Kidney (tissue), 14 donors: Measurements from ENCODE around the gene TBC1D10A. TPM values are rescaled to one million over a fixed set of nuclear protein-coding genes. Genes with fewer than 3 reads are reported as not detected.
A peak's percentile ranks its signal among the peaks of the same experiment; 100 is the strongest.

Source experiments
- DNase-seq, 5 donors: peaks; one replicate each; pipeline ENCODE4 v3.0.0-alpha.2; 2013 to 2020
- FAIRE-seq: peaks from 2 replicates; lab custom pipeline; 2012; peaks lifted over from hg19 to GRCh38; lab: Jason Lieb, UNC
- H3K27ac ChIP-seq, 2 donors: one replicate each; pipeline ENCODE4 v1.7.0; 2013; ENCODE audit warnings: low read depth in 2 of 2, low read length in 2 of 2, inconsistent platforms in 1 of 2
- H3K27me3 ChIP-seq: one replicate; pipeline ENCODE4 v1.7.1; 2013; ENCODE audit warnings: low read length, inconsistent platforms; ENCODE audit not compliant: control insufficient read depth, insufficient read depth
- H3K36me3 ChIP-seq, 3 donors: one replicate each; pipeline versions ENCODE4 v1.7.0 to v1.7.1; 2013; ENCODE audit warnings: low read length in 3 of 3, control low read depth in 1 of 3, inconsistent platforms in 1 of 3; ENCODE audit not compliant: insufficient read depth in 3 of 3, control insufficient read depth in 2 of 3
- H3K4me1 ChIP-seq, 3 donors: one replicate each; pipeline versions ENCODE4 v1.7.0 to v1.7.1; 2013; ENCODE audit warnings: low read length in 3 of 3, inconsistent platforms in 1 of 3, low read depth in 1 of 3; ENCODE audit not compliant: control insufficient read depth in 2 of 3, insufficient read depth in 2 of 3
- H3K4me3 ChIP-seq, 3 donors: one replicate each; pipeline versions ENCODE4 v1.7.0 to v1.8.1; 2013; ENCODE audit warnings: low read length in 3 of 3, control low read depth in 1 of 3, inconsistent platforms in 1 of 3
- H3K9ac ChIP-seq, 3 donors: one replicate each; pipeline versions ENCODE4 v1.7.0 to v1.7.1; 2013; ENCODE audit warnings: low read length in 3 of 3, control low read depth in 1 of 3, inconsistent platforms in 1 of 3
- H3K9me3 ChIP-seq, 3 donors: one replicate each; pipeline versions ENCODE4 v1.7.0 to v1.7.1; 2013; ENCODE audit warnings: low read length in 3 of 3, control low read depth in 1 of 3, inconsistent platforms in 1 of 3; ENCODE audit not compliant: control insufficient read depth in 2 of 3, insufficient read depth in 1 of 3
- CTCF ChIP-seq: IDR thresholded peaks from 3 replicates; pipeline ENCODE4 v1.5.1; 2012; ENCODE audit warnings: mild to moderate bottlenecking, moderate library complexity, borderline replicate concordance; ENCODE audit not compliant: insufficient read depth; ENCODE audit errors: extremely low read depth
- intact Hi-C: fragments of 100-400 bp; cut with DNase I; formaldehyde crosslinking; loops from one replicate; pipeline ENCODE4 v1.11.1; 2022
- polyA plus RNA-seq: library from polyadenylated mRNA; stranded (reverse); fragments of 350-450 nt; fragmentation: Illumina TruSeq; extraction: RNeasy Lipid Tissue Mini Kit (QIAGEN cat#74804); gene quantifications from one replicate; pipeline ENCODE4 v1.2.3, GENCODE V29; 2014; ENCODE audit warnings: low read depth, low replicate concordance; ENCODE audit not compliant: insufficient read depth
- total RNA-seq: library from RNA; stranded (reverse); fragmentation: NEBNext Ultra II Directional; extraction: Animal tissue kit (Norgen Biotek cat#: 25700); gene quantifications from one replicate; pipeline ENCODE4 v1.2.1, GENCODE V29; 2021
- donor health status: control.
- donor health status: control.
- donor health status: control.
- donor health status: control.
- donor health status: control.
- donor health status: DM: yes; HTN: yes; CAD: no.
- donor health status: Normal renal cell carcinoma (clear cell type).

Gene TBC1D10A
- total and polyA plus RNA-seq, 2 donors from 2014 or later, result 31.0 to 34.5 TPM

- Histone ChIP-seq H3K27me3 (no peaks in the 10 kb centered on the region), H3K9ac (peak overlapping the region in 1 of 3 donors; percentile 7), H3K36me3 (no peaks in the 10 kb centered on the region), H3K4me3 (no peak overlapping the region), H3K9me3 (no peaks in the 10 kb centered on the region), H3K27ac (no peak overlapping the region), H3K4me1 (peaks cover 2 to 10% (median 8%) of the 10 kb centered on the region in 3 donors)
- FAIRE-seq (no peak), DNase-seq (no peak)
- intact Hi-C loops, result no loop called here
- no peak for TF ChIP-seq CTCF
Observed at GRCh38 chr22:30247561-30247960, 79.2 kb downstream of the TBC1D10A start.

GRCh38 chr22:30246814-30247376 lies 79.8 kb downstream of the TBC1D10A start:
- H3K27me3 ChIP-seq, result no peaks in the 10 kb centered on the region
- H3K9ac ChIP-seq, result no peak overlapping the region
- H3K4me1 ChIP-seq, result peaks cover 2 to 9% (median 8%) of the 10 kb centered on the region in 3 donors
- FAIRE-seq, result no peak
- H3K4me3 ChIP-seq, result peak overlapping the region in 1 of 3 donors; percentile 54
- H3K27ac ChIP-seq, result no peak overlapping the region
- peak in 1 of 5 donors; percentile 67 for DNase-seq
- no peaks in the 10 kb centered on the region for H3K9me3 ChIP-seq
- intact Hi-C loops, result no loop called here
- no peak for TF ChIP-seq CTCF
- no peaks in the 10 kb centered on the region for H3K36me3 ChIP-seq

- FAIRE-seq (no peak), DNase-seq (peak in 3 of 5 donors; percentile 66 to 67 (median 67))
- no peaks in the 10 kb centered on the region for H3K36me3 ChIP-seq
- peak within 1 kb of the TSS; percentile 7 to 22 (median 8) for H3K9ac ChIP-seq
- no peaks in the 10 kb centered on the region for H3K9me3 ChIP-seq
- no peaks in the 10 kb centered on the region for H3K27me3 ChIP-seq
- H3K4me3 ChIP-seq, result peak within 1 kb of the TSS; percentile 36 to 57 (median 54)
- peaks cover 2 to 9% (median 6%) of the 10 kb centered on the region in 3 donors for H3K4me1 ChIP-seq
- intact Hi-C loops, result no loop called here
- TF ChIP-seq CTCF, result no peak
- H3K27ac ChIP-seq, result peak within 1 kb of the TSS in 1 of 2 donors; percentile 14
Observed at GRCh38 chr22:30245985-30246813, 80.5 kb downstream of the TBC1D10A start, which contains the start of gene LIF. LIF (minus strand) TSS chr22:30246759; CDS start chr22:30246695, 64 bp downstream.
